ENCODE measurements around the gene PRKACB. TPM values are rescaled to one million over a fixed set of nuclear protein-coding genes. Genes with fewer than 3 reads are reported as not detected.

Gene PRKACB
- total RNA-seq, 4 donors from 2014 or later = 37.4 to 57.7 (median 50.9) TPM

DNA sequence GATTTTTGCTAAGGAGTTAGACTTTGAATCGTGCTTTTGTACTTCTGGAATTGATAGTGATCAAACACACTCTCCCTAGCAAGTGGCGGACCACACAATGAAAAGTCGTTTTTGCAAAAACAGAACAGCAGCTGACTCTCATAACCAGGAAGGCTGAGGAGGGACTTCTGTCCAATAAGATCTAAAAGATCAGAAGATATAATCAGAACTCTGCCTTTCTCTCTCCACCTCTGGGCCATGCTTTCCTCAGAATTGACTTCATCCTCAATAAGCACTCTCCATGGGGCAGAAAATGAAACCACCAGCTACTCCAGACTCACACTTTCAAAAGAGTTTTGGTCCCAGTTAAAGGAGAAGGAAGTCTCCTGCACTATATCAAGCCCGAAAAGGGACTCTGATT is 102.1 kb downstream of the PRKACB start:
- no peaks in the 10 kb centered on the region for H3K27me3 ChIP-seq
- H3K27ac ChIP-seq = no peak overlapping the region
- 52 to 64% methylated on average over 3 to 4 of the region's 4 CpGs for WGBS, 2 donors (ENCODE audit: low coverage in 1 of 2)
- no peak overlapping the region for H3K4me3 ChIP-seq
- peaks cover 0 to 11% (median 0%) of the 10 kb centered on the region in 3 donors for H3K9me3 ChIP-seq
- H3K36me3 ChIP-seq = no peaks in the 10 kb centered on the region
- TF ChIP-seq EP300 (IDR thresholded peaks at IDR 0.05) (no peak), POLR2A (IDR thresholded peaks at IDR 0.05) (no peak), POLR2AphosphoS5 (IDR thresholded peaks at IDR 0.05) (no peak)
- TF ChIP-seq, protein P1, sequence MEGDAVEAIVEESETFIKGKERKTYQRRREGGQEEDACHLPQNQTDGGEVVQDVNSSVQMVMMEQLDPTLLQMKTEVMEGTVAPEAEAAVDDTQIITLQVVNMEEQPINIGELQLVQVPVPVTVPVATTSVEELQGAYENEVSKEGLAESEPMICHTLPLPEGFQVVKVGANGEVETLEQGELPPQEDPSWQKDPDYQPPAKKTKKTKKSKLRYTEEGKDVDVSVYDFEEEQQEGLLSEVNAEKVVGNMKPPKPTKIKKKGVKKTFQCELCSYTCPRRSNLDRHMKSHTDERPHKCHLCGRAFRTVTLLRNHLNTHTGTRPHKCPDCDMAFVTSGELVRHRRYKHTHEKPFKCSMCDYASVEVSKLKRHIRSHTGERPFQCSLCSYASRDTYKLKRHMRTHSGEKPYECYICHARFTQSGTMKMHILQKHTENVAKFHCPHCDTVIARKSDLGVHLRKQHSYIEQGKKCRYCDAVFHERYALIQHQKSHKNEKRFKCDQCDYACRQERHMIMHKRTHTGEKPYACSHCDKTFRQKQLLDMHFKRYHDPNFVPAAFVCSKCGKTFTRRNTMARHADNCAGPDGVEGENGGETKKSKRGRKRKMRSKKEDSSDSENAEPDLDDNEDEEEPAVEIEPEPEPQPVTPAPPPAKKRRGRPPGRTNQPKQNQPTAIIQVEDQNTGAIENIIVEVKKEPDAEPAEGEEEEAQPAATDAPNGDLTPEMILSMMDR (IDR thresholded peaks at IDR 0.05) = no peak
- H3K4me1 ChIP-seq = no peaks in the 10 kb centered on the region
- no peak for ATAC-seq

DNA sequence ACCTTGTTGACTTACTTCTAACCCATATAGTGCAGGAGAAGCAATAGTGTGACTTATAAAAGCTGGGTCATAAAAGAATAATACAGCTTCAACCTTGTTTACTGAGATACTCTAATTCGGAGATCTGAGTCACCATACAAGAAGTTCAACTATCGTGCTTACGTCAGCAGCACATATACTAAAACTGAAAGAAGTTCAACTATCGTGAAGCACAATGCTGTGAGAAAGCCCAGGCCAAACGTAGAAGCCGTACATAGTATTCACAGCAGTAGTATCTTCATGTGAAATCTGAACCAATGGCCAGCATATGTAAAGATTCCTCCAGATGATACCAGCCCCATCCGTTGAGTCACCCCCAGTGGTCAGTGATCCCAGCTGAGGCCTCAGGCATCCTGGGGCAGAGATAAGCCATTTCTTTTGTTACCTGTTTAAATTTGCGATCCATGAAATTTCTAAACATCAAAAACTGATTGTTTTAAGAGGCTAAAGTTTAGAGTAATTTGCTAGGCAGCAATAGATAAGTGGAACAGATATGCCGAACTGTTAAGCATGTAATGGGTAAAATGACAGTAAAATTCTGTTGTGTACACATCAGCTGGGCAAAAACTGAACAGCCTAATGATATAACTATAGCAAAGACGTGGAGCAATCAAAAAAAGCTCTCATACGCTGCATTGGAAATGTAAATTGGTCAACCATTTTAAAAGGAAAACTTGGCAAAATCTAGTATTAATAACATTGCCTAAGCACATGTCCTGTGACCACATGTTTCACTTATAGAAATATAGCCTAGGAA is 103.6 kb downstream of the PRKACB start:
- Histone ChIP-seq H3K4me3 (no peak overlapping the region), H3K27me3 (no peaks in the 10 kb centered on the region), H3K36me3 (no peaks in the 10 kb centered on the region), H3K4me1 (no peaks in the 10 kb centered on the region), H3K9me3 (peaks cover 0 to 16% (median 0%) of the 10 kb centered on the region in 3 donors), H3K27ac (no peak overlapping the region)
- TF ChIP-seq POLR2A (IDR thresholded peaks at IDR 0.05) = no peak
- no peak for TF ChIP-seq POLR2AphosphoS5 (IDR thresholded peaks at IDR 0.05)
- TF ChIP-seq, protein P1 (IDR thresholded peaks at IDR 0.05) = no peak
- TF ChIP-seq EP300 (IDR thresholded peaks at IDR 0.05) = no peak
- WGBS, 2 donors (ENCODE audit: low coverage in 1 of 2) = 87 to 90% methylated on average over 11 of the region's 11 CpGs
- no peak for ATAC-seq

DNA sequence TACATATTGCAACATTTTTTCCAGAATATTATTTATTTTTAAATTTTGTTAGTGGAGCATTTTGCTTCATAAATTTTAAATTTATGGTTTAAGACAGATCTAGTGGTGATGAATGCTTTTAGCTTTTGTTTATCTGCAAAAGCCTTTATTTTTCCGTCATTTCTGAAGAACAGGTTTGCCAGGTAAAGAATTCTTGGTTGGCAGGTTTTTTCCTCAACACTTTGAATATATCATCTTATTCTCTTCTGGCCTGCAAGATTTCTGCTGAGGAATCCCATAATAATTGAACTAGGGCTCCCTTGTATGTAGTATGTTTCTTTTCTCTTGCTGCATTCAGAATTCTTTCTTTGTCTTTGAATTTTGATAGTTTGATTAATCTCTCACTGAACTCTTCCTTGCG is 106.6 kb downstream of the PRKACB start:
- ATAC-seq = no peak

DNA sequence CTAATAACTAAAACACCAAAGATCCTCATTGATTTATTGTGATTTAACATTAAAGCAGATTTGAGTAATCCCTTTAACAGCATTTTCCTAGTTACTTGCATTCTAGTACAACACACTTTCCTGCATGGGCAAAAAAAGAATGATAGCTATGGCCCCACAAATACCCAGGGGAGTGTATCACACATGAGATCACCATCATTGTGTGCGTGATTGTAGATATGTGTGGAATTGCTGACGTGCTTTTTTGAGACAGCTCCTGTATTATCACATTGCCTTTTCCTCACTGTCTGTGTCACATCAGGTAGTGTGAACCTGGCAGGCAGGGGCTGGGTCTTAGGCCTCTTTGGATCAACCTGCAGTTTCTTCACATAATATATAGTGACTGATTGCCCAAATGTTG is 109.0 kb downstream of the PRKACB start:
- 61 to 81% methylated on average over 2 of the region's 2 CpGs for WGBS, 2 donors (ENCODE audit: low coverage in 1 of 2)
- no peak for ATAC-seq

More for the DNA sequence above, 106.6 kb downstream of the PRKACB start:
- no peaks in the 10 kb centered on the region for H3K27me3 ChIP-seq
- 82 to 90% methylated on average over 2 of the region's 2 CpGs for WGBS, 2 donors (ENCODE audit: low coverage in 1 of 2)
- no peak overlapping the region for H3K4me3 ChIP-seq
- TF ChIP-seq POLR2A (IDR thresholded peaks at IDR 0.05) (no peak), POLR2AphosphoS5 (IDR thresholded peaks at IDR 0.05) (no peak), EP300 (IDR thresholded peaks at IDR 0.05) (no peak)
- TF ChIP-seq, protein P1 (IDR thresholded peaks at IDR 0.05) = no peak
- H3K9me3 ChIP-seq = peaks cover 0 to 16% (median 0%) of the 10 kb centered on the region in 3 donors
- H3K4me1 ChIP-seq = peaks cover 0 to 11% (median 0%) of the 10 kb centered on the region in 3 donors
- H3K36me3 ChIP-seq = no peaks in the 10 kb centered on the region
- no peak overlapping the region for H3K27ac ChIP-seq

More for the DNA sequence above, 109.0 kb downstream of the PRKACB start:
- Histone ChIP-seq H3K27me3 (no peaks in the 10 kb centered on the region), H3K36me3 (no peaks in the 10 kb centered on the region), H3K9me3 (peaks cover 0 to 16% (median 0%) of the 10 kb centered on the region in 3 donors), H3K4me3 (no peak overlapping the region), H3K27ac (no peak overlapping the region), H3K4me1 (peaks cover 0 to 11% (median 0%) of the 10 kb centered on the region in 3 donors)
- TF ChIP-seq, protein P1 (IDR thresholded peaks at IDR 0.05) = no peak
- TF ChIP-seq POLR2A (IDR thresholded peaks at IDR 0.05) (no peak), POLR2AphosphoS5 (IDR thresholded peaks at IDR 0.05) (no peak), EP300 (IDR thresholded peaks at IDR 0.05) (no peak)

All from gastroesophageal sphincter (tissue), 4 donors.